ENCODE measurements around the gene RPP38. TPM values are rescaled to one million over a fixed set of nuclear protein-coding genes. Genes with fewer than 3 reads are reported as not detected.

RPP38 gene
- total RNA-seq, 1 experiment from 2014 or later = 15.9 TPM

DNA sequence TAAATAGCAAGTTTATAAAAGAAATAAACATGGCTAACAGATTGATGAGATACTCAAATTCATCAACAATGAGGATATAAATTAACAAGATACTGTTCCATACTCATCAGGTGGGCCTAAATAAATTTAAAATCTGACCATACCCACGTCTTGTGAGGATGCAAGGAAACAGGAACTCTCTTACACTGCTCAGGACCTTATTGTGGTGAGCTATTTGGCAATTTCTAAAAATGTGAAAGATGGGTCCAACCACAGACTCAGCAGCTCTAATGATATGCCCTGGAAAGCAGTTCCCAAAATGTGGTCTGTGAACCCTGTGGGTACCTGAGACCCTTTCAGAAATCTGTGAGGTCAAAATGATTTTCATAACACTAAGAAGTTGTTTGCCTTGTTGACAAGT, 21.5 kb downstream of the RPP38 start:
- Histone ChIP-seq H3K27ac (no peak overlapping the region), H3K4me3 (no peak overlapping the region), H3K79me2 (ENCODE audit: low read depth) (no peaks in the 10 kb centered on the region), H2AFZ (no peak overlapping the region), H3K9me3 (ENCODE audit: insufficient read depth, low read depth) (no peaks in the 10 kb centered on the region), H3K36me3 (ENCODE audit: low read depth) (0 out of 2 replicates have a peak, but pooled peaks cover 3% of the 10 kb centered on the region), H3K4me1 (replicated peaks; ENCODE audit: insufficient read depth) (no peaks in the 10 kb centered on the region), H4K20me1 (ENCODE audit: insufficient read depth) (no peaks in the 10 kb centered on the region), H3K9me2 (ENCODE audit: insufficient read depth) (no peaks in the 10 kb centered on the region), H3K27me3 (ENCODE audit: insufficient read depth, low read depth) (no peaks in the 10 kb centered on the region), H3F3A (ENCODE audit: insufficient read depth, low read depth) (no peaks in the 10 kb centered on the region), H3K4me2 (no peak overlapping the region)
- no TSS peak for BruUV-seq (replicated peaks)
- DNase-seq = no peak
- intact Hi-C loops (cut with micrococcal nuclease; ENCODE audit: unreplicated experiment) = no loop called here
- ChIA-PET CTCF (no interaction called here), POLR2A (ENCODE audit: unreplicated experiment) (no interaction called here)
- no peak for TF ChIP-seq EZH2 (IDR thresholded peaks at IDR 0.05; ENCODE audit: low read depth)
- no peak for TF ChIP-seq CTCF (conservative IDR thresholded peaks at IDR 0.05)

DNA sequence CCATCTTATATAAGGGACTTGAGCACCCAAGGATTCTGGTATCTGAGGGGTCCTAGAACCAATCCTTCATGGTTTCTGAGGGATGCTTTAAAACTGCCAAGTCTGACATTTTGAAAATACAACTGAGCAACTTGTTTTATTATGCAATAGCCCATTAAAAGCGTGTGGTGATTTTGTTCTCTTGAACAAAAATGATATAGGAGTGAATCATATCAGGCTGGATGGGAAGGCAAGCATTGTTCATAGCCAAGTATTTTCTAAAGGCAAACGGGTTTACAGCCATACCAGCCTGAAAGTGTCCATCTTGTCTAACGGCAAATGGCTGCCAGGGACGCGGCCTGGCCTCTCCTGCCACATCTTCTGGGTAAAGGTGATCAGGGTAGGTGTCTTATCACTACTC, 23.4 kb downstream of the RPP38 start:
- no TSS peak for BruUV-seq (replicated peaks)
- Histone ChIP-seq H3K9me3 (ENCODE audit: insufficient read depth, low read depth) (no peaks in the 10 kb centered on the region), H3K79me2 (ENCODE audit: low read depth) (no peaks in the 10 kb centered on the region), H3K4me1 (replicated peaks; ENCODE audit: insufficient read depth) (no peaks in the 10 kb centered on the region), H3K27ac (no peak overlapping the region), H3F3A (ENCODE audit: insufficient read depth, low read depth) (no peaks in the 10 kb centered on the region), H4K20me1 (ENCODE audit: insufficient read depth) (no peaks in the 10 kb centered on the region), H3K36me3 (ENCODE audit: low read depth) (0 out of 2 replicates have a peak, but pooled peaks cover 3% of the 10 kb centered on the region), H3K4me2 (no peak overlapping the region), H2AFZ (no peak overlapping the region), H3K27me3 (ENCODE audit: insufficient read depth, low read depth) (no peaks in the 10 kb centered on the region), H3K9me2 (ENCODE audit: insufficient read depth) (no peaks in the 10 kb centered on the region), H3K4me3 (no peak overlapping the region)
- CTCF ChIA-PET = no interaction called here
- DNase-seq = no peak
- intact Hi-C loops (cut with micrococcal nuclease; ENCODE audit: unreplicated experiment) = no loop called here
- POLR2A ChIA-PET (ENCODE audit: unreplicated experiment) = interaction anchor here (0.6 kb wide), 1 partner anchor 902 kb away, joined by 4 read pairs; no protein-coding TSS in a partner anchor
- TF ChIP-seq EZH2 (IDR thresholded peaks at IDR 0.05; ENCODE audit: low read depth) = no peak

DNA sequence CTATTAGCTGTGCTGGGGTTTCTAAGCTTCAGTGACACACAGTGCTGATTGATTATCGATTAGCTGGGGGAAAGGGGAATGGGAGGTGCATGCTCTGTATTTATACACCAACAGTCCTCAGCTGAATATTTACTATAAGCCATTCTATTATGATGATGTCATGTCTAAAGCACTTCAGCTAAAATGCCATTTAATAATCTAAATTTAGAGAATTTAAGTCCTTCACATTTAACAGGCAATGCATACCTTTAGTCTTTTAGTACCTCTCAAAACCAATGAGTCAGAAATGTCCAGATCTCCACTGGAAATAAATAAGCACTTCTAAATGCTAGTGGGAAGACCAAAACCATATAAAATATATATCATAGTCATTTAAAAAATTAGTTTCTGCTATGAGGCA, 24.6 kb downstream of the RPP38 start:
- Histone ChIP-seq H3K79me2 (ENCODE audit: low read depth) (no peaks in the 10 kb centered on the region), H3K4me2 (no peak overlapping the region), H3K4me1 (replicated peaks; ENCODE audit: insufficient read depth) (no peaks in the 10 kb centered on the region), H3K36me3 (ENCODE audit: low read depth) (0 out of 2 replicates have a peak, but pooled peaks cover 3% of the 10 kb centered on the region), H3K4me3 (no peak overlapping the region), H3K27me3 (ENCODE audit: insufficient read depth, low read depth) (no peaks in the 10 kb centered on the region), H2AFZ (no peak overlapping the region), H3F3A (ENCODE audit: insufficient read depth, low read depth) (no peaks in the 10 kb centered on the region), H3K9me3 (ENCODE audit: insufficient read depth, low read depth) (no peaks in the 10 kb centered on the region), H3K9me2 (ENCODE audit: insufficient read depth) (no peaks in the 10 kb centered on the region), H3K27ac (no peak overlapping the region), H4K20me1 (ENCODE audit: insufficient read depth) (no peaks in the 10 kb centered on the region)
- no TSS peak for BruUV-seq (replicated peaks)
- ChIA-PET CTCF (no interaction called here), POLR2A (ENCODE audit: unreplicated experiment) (no interaction called here)
- no peak for DNase-seq
- TF ChIP-seq EZH2 (IDR thresholded peaks at IDR 0.05; ENCODE audit: low read depth) (no peak), CTCF (conservative IDR thresholded peaks at IDR 0.05) (no peak)
- intact Hi-C loops (cut with micrococcal nuclease; ENCODE audit: unreplicated experiment) = no loop called here

DNA sequence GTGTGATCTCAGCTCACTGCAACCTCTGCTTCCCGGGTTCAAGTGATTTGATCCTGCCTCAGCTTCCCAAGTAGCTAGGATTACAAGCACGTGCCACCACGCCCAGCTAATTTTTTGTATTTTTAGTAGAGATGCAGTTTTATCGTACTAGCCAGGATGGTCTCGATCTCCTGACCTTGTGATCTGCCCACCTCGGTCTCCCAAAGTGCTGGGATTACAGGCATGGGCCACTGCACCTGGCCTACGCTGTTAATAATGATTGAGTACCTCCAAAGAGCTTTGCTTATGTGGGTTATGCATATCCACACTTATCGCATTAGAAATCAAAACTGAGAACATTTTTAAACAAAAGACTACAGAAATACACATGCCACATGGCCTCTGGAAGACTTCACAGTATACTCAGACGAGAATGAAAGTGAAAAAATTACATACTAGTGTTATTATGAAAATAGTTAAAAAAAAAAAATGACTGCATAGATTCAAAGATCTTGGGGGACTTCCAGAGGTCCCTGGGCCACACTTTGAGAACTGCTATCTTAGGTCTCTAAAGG, 25.4 kb downstream of the RPP38 start:
- H2AFZ ChIP-seq = no peak overlapping the region
- H3F3A ChIP-seq (ENCODE audit: insufficient read depth, low read depth) = no peaks in the 10 kb centered on the region
- H3K36me3 ChIP-seq (ENCODE audit: low read depth) = 0 out of 2 replicates have a peak, but pooled peaks cover 2% of the 10 kb centered on the region
- no peaks in the 10 kb centered on the region for H3K79me2 ChIP-seq (ENCODE audit: low read depth)
- no peaks in the 10 kb centered on the region for H3K9me3 ChIP-seq (ENCODE audit: insufficient read depth, low read depth)
- no peak for TF ChIP-seq EZH2 (IDR thresholded peaks at IDR 0.05; ENCODE audit: low read depth)
- no peak for TF ChIP-seq CTCF (conservative IDR thresholded peaks at IDR 0.05)
- no peak overlapping the region for H3K4me3 ChIP-seq
- H3K4me2 ChIP-seq = no peak overlapping the region
- H4K20me1 ChIP-seq (ENCODE audit: insufficient read depth) = no peaks in the 10 kb centered on the region
- no peak for DNase-seq
- ChIA-PET POLR2A (ENCODE audit: unreplicated experiment) (no interaction called here), CTCF (no interaction called here)
- no TSS peak for BruUV-seq (replicated peaks)
- H3K4me1 ChIP-seq (replicated peaks; ENCODE audit: insufficient read depth) = no peaks in the 10 kb centered on the region
- no peaks in the 10 kb centered on the region for H3K27me3 ChIP-seq (ENCODE audit: insufficient read depth, low read depth)
- intact Hi-C loops (cut with micrococcal nuclease; ENCODE audit: unreplicated experiment) = no loop called here
- H3K9me2 ChIP-seq (ENCODE audit: insufficient read depth) = no peaks in the 10 kb centered on the region
- H3K27ac ChIP-seq = no peak overlapping the region

Data from PC-9 (cell line).